Measurements from ENCODE around the gene CDC37.
"Not testable (repeated sequence)": the region's sequence is repeated elsewhere in the genome, so short reads cannot be mapped to it uniquely, and the experiment has no call there.

Gene CDC37

DNA sequence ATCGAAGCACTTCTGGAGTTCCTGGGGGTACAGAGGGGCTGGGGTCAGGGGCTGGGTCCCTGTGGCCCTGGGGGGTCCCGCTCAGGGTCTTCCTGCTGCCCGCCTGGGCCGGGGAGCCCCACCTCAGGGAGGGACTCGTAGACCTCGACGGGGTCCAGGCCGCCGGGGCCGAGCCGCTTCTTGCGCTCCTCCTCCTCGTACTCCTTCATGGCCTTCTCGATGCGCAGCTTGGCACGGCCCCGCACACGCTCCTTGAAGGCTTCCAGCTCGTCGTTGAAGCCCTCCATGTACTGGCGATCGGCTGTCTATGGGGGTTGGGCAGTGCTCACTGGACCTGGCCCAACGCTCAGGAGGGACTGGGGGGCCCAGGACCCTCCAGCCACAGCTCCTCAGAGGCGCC is 10.2 kb downstream of the CDC37 start:
- DNase-seq, result no peak

DNA sequence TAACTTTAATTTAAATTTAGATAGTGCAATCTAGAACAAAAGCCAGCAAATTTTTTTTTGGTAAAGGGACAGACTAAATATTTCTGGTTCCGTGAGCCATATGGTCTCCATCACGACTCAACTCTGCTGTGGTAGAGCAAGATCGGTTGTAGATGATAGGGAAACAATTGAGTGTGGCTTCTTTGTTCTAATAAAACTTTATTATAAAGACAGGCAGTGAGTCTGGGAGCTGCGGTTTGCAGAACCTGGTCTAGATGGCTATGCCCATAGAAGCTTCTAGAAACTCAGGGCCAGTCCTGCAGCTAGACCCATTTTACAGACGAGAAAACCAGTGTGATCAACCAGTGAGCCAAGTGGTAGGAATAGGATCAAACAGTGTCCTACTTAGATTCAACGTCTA is 11.2 kb downstream of the CDC37 start:
- DNase-seq, result no peak

DNA sequence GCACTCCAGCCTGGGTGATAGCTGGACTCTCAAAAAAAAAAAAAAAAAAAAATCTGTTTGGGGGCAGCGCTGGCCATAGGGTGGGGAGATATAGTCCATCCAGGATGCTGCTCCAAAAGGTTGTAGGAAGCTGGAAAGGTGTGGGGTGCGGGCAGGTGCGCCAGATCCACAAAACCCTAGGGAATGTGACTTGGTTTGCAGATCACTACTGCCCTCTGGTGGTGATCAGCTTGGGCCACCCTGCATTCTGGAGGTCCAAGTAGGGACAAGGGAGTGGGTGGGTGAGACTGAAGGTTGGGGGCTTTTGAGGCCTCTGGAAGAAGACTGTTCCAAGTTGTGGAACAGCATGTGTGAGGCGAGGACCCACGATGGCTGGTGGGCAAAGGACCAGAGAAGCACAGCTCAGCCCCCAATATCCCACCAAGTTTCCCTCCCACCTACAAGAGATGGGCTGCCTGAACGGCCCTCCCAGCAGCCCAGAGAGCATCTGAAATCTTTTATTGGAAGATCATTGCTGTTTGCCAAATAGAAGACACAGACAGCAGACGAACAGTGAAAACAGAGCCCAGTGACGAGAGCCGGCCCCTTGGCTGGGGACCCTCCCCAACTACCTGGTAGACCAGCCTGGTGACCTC is 12.6 kb downstream of the CDC37 start:
- DNase-seq, result peak; percentile 74

DNA sequence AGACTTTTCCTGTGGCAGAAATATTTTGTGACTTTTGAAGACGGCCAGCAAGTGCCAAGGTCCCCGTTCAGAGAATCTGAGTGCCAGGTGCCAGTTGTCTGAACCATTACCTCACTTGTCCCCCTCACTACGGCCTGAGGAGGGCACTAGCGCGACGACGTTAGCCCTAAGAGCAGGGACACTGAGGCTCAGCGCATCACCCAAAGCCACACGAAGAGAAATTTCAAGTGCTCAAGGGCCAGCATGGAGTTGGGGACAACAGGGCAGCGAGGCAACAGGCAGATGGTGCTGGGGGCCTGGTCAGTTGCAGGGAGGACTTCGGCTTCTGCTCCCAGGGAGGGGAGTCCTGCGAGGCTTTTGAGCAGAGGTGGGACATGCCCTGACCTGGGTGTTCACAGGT is 13.5 kb downstream of the CDC37 start:
- peak; percentile 42 for DNase-seq

DNA sequence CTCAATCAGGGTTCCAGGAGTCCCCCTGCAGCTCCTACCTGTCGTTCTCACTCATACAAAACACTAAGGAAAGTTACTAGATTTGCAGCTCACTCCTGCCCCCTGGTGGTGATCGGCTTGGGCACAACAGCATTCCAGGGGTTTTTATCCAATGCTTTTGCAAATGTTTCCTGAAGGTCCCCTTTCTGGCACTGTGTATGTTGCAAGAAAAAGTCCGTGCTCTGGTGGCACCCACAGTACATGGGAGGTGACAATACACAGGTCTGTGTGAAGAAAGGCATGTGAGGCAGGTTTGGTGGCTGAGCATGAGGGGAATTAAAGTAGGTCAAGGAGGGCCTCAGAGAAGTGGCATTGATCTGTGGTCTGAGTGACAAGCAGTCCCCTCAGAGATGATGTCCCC is 14.4 kb downstream of the CDC37 start:
- DNase-seq, result peak; percentile 82

DNA sequence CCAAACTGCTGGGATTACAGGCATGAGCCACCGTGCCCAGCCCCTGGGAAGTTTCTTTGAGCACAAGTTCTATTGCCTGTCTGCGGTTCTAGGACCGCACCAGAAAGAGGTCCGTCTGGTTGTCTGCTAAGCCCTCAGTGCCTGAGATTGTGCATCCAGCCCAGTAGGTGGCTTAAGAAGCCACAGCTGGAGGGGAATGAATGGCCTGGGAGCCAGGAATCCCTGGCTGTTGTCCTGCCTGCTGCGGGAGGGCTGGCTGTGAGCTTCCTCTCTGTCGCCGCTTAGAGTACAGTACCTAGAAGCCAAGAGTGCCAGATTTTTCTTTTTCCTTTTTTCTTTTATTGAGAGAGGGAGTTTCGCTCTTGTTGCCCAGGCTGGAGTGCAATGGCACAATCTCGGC is 18.8 kb downstream of the CDC37 start:
- no peak for DNase-seq

DNA sequence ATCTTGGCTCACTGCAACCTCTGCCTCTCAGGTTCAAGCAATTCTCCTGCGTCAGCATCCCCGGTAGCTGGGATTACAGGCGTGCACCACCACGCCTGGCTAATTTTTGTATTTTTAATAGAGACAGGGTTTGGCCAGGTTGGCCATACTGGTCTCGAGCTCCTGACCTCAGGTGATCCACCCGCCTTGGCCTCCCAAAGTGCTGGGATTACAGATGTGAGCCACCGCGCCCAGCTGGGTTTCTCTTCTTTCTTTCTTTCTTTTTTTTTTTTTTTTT is 20.2 kb downstream of the CDC37 start:
- DNase-seq, result not testable (repeated sequence)

DNA sequence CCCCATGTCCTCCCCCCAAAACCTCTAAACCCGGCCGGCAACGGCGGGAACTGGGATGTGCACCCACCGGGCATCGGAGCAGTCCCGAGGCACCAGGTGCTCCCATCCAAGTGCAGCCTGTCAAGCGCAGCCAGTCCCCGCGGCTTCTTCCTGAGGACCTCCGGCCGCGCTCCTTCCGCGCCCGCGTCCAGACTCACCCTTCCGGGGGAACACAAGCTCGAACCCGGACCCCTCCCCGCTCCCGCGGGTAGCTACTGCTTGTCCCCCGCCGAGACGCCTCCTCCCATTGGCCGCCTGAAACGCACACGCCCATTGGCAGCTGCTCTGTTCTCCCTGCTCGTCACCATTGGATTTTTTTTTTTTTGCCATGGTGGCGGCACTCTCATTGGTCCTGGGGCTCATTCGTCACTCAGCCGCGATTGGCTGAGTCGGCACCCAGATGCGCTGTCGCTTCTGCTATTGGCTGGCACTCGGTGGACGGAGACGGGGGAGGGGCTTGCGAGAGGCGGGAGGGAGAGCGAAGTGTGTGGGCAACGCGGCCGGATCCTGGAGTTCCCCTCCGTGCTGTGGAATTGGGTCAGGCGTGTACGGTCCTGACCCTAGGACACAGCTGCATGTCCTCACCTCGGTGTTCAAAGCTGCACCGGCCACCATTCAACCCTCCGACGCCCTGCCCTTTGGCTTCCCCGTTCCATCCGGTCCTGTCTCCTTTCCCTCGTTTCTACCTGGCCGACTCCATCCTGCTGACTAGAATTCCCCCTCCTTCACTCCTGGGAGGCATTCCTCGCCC is 22.8 kb downstream of the CDC37 start, which contains the start of gene TYK2:
TYK2 (minus strand) TSS at position 260 of the 790 bp plus-strand sequence. CDS start 2,166 bp downstream, outside the sequence.
- DNase-seq, result peak; percentile 98

DNA sequence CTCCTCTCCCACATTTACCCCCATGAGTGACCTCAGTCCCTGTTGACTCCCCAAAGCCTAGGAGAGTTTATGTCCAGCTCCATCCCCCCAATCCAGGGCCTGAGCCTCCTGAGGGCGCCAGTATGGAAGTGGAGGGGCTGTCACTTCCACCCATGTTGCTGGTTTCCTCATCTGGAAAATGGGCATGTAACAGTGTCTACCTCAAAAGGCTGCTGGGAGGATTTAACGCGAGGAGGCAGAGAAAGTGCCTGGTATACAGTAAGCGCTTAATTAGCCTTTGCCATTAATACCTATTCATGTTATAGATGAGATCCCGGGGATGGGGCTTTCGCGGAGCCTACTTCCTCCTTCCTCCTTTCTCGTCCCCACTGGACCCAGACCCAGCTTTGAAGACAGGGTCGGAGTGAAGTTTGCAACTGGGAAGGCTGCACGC is 23.4 kb downstream of the CDC37 start:
- no peak for DNase-seq

DNA sequence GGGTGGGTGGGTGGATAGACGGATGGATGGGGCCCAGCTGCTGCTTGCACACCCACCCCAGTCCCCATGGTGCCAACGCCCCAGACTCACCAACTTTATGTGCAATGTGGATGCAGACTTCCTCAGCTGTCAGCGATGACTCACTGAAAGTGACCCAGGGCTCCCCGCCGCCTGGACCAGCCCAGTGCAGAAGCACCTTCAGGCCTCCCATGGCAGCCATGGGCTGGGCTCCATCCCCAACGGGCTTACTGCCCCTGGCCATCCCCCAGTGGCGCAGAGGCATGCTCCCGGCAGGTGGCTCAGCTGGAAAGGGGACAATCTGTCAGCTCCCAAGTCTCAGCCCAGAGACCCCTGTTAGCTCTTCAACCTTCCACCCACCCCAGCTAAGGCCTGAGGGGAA is 25.2 kb downstream of the CDC37 start:
- DNase-seq, result no peak

DNA sequence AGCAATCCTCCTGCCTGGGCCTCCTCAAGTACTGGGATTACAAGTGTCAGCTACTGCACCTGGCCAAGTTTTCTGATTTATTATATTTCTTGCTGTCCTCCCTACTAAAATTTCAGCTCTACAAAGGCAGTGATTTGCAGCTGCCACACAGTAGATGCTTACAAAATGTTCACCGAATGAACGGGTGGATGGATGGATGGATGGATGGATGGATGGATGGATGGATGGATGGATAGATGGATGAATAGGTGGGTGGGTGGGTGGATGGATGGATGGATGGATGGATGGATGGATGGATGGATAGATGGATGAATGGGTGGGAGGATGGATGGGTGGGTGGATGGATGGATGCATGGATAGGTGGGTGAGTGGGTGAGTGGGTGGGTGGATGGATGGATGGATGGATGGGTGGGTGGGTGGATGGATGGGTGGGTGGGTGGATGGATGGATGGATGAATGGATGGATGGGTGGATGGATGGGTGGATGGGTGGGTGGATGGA is 26.2 kb downstream of the CDC37 start:
- not testable (repeated sequence) for DNase-seq

DNA sequence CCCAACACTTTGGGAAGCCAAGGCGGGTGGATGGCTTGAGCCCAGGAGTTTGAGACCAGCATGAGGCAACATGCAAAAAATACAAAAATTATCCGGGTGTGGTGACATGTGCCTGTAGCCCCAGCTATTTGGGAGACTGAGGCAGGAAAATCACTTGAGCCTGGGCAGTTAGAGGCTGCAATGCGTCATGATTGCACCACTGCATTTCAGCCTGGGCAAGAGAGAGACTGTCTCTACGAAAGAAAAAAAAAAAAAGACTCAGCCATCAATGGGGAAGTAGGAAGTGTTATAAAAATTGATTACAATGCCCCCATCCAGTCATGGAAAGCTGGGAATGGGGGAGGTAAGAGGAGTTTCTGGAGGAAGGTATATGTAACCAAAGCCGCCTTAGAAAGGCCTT is 28.4 kb downstream of the CDC37 start:
- DNase-seq, result no peak

DNA sequence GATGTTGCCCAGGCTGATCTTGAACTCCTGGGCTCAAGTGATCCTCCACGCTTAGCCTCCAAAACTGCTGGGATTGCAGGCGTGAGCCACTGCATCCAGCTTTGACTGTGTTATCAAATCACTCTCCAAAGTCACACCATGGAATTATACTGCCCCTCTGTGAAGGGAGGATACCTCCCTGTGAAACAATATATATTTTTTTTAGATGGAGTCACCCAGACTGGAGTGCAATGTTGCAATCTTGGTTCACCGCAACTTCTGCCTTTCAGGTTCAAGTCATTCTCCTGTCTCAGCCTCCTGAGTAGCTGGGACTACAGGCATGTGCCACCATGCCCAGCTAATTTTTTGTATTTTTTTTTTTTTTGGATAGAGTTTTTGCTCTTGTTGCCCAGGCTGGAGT is 30.7 kb downstream of the CDC37 start:
- DNase-seq, result no peak

DNA sequence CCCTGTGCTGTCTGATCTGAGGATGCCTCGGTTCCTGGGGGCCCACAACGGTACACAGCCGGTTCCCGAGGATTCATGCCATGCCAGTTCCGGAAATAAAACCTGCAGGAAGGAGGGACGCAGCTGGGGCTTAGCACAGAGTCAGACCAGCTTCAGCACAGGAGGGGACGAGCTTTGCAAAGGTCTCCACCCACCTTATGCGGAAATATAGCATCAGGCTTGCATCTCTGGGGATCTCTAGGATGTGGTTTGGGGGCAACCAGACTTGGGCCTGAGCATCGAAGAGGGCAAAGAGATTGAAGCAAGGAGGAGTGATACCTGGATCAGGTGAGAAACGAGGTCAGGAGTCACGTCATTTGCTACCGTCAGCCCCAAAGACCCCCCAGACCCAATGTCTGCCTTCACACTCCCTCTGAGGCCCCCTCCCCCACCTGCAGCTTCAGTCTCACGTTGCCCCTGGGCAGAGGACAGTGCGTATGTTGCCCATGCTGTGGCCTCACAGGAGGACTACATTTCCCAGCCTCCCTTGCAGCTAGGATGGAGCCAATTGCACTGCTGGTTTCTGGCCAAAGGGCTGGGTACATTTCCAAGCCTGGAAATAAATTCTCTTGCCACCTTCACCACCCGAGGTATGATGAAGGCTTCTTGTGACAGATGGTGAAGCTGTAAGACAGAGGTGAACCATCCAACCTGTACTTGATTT is 35.1 kb downstream of the CDC37 start:
- no peak for DNase-seq

DNA sequence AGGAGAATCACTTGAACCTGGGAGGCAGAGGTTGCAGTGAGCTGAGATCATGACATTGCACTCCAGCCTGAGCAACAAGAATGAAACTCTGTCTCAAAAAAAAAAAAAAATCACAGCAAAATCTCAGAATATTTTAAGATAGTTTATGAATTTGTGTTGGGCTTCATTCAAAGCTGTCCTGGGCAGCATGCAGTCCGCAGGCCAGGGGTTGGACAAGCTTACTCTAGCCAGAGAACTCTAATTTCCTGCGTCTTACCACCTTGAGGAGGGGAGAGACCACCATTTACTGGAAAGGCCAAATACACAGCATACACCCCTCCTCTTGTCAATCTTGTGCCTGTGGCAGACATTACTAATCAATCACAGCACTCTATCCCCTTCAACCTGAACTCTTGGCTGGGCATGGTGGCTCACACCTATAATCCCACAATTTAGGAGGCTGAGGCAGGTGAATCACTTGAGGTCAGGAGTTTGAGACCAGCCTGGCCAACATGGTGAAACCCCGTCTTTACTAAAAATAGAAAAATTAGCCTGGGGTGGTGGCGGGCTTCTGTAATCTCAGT is 36.3 kb downstream of the CDC37 start:
- DNase-seq, result not testable (repeated sequence)

DNA sequence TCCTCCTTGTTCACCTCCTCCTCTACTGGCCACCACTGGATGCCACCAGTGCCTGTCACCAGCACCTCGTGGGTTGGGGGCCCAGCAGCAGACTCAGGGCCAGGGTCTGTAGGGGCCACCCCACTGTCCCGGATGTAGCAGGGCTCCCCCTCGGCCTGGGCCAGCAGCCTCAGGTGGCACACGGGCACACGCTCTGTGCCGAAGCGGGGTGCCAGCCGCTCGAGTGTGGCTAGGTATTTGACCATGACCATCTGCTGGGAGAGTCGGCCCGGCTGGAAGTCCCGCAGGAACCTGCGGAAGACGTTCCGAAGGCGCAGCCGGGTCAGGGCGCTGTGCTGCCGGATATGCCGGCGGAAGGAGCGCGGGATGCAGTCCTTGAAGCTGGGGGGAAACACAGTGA is 37.8 kb downstream of the CDC37 start:
- DNase-seq, result no peak

DNA sequence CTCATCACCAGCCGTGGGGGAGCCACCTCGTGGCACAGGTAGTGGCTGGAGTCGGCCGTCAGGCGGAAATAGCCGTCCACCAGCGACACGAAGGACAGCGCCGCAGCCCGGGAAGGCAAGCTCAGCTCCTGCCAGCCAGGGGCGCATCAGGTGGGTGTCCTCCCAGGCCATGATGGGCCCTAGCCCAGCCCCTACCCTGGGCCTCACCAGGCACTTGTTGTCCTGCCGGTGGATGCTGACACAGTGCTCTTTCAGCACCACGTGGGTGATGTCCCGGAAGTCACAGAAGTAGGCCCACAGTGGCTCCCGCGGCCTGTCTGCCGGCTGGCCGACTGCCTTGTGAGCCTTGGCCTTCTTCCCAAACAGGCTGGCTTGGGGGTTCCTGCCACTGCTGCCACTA is 38.7 kb downstream of the CDC37 start:
- no peak for DNase-seq

DNA sequence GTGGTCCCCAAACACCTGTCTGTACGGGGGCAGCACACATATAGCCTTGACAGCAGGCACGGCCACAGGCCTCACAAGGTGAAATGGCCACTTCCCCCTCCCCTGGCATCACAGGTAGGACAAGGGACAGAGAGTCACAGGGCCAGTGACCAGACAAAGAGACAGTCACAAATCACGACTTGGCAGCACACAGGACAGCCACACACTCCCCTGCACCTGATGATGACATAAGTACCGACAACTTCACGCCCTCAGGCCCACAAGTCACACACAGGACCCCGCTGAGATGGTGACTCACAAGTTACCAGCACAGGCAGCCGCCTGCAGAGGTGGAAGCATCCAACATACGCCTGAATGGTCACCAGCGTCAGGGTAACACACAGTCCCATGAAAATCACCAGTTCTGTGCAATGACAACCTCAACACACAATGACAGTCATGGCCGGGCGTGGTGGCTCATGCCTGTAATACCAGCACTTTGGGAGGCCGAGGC is 39.5 kb downstream of the CDC37 start:
- DNase-seq, result no peak

DNA sequence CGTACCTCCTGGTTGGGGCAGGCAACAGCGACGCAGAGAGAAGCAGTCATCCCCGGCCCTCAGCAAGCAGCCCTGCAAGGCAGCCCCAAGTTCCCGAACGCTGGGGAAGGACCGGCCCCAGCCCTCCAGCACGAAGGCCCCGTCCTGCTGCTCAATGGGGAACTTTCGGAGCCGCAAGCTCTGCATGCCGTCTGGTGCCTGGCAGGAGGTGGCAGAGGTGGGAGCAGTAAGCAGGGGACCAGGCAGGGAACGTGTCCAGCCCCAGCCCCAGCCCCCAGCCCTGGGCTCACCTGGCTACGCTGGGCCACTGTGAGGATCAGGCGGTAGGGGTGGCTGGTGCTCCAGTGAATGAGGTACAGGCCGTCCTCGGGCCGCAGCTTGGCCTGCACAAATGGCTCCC is 41.1 kb downstream of the CDC37 start:
- DNase-seq, result no peak

DNA sequence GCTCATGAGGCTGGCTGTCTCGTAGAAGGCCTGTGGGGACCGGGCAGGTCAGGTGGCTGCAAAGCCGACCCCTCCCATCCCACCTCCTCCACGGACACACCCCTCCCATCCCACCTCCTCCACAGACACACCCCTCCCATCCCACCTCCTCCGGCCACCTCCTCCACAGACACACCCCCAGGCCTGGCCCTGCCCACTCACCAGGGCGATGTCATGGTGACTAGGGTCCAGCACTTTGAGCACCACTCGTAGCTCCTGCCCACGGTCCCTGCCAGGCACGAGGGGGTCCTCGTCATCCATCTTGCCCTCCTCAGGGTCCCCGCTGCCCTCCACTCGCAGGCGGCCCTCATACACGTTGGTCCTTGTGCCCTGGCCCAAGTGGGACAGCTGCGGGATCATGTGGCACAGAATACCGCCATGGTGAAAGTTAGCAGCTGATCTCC is 41.8 kb downstream of the CDC37 start:
- DNase-seq, result no peak

DNA sequence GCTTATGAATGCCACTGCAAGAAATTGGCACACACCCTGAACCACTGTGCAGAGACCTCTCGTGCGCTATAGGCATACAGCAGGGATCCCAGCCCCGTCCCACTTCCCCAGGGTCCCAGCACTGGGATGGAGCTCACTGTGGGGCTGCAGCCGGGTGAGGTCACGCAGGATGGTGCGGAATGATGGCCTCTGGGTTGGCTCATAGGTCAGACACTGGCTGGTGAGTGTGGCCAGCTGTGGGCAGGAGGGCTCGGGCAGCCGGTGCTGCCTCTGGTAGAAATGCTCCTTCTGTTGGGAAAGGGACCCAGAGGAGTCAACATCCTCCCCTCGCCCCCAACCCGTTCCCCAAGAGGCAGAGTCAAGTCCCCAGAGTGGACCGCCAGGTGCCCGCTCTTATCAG is 46.9 kb downstream of the CDC37 start:
- DNase-seq, result no peak

DNA sequence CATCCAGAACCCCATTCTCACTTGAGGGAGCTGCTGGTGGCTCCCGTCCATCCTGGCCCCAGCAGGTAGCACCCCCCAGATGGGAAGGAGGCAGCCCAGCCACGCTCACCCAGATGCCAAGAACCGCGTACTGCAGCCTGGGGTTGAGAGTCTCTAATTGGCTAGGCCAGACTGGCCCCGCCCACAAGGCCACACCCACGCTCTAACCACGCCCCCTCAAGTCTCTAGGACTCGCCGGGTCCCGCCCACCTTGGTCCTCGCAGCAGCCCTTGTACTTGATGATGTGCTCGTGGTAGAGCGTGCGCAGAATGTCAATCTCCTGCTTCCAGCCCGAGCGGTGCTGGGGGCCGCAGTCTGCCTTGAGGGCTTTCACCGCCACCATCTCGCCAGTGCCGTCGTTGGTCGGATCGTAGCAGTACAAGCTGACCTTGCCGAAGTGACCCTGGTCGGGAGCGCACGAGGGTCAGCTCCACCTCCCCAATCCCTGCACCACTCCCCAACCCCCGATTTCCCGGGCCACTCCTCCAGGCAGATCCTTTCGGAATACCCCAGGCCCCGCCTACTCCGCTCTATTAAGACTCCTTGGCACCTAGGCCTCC is 49.5 kb downstream of the CDC37 start:
- DNase-seq, result peak; percentile 58

Data from activated CD4-positive, alpha-beta T cell treated with anti-CD3 and anti-CD28 coated beads, Interleukin-2, Interleukin-6, amounts not matched to agents 100 ng/mL and 50 ng/mL, durations not matched to agents 16 hours and 8 hours (primary cell).